ENCODE results near the gene CKAP4.

DNA sequence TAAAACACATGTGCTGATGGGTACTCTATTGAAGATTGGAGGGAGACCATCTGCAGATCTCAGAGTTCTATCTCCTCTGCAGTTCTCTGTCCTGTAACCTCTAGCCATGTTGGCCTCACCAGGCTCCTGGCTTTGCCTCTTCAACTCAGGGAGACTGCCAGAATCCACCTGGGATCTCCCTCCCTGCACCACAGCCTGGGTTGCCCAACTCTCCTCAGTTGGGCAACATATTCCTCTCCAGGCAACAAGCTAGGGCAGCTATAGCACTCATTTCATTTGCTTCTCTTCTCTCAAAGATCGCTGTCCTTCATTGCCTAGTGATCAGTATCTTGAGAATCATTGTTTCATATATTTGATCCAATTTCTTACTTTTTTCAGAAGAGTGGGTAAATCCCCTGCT, 28.8 kb downstream of the CKAP4 start:
- TF ChIP-seq GATA3 (IDR thresholded peaks at IDR 0.05; ENCODE audit: low read depth, low read length) (no peak), GATA2 (IDR thresholded peaks at IDR 0.05; ENCODE audit: low read depth, low read length) (no peak)

All from SH-SY5Y (cell line).